ENCODE results near the gene ZNF787. TPM values are rescaled to one million over a fixed set of nuclear protein-coding genes. Genes with fewer than 3 reads are reported as not detected.
A peak's percentile ranks its signal among the peaks of the same experiment; 100 is the strongest.
"Not testable (repeated sequence)": the region's sequence is repeated elsewhere in the genome, so short reads cannot be mapped to it uniquely, and the experiment has no call there.

The ZNF787 gene
- total RNA-seq = 33.9 TPM
- long read RNA-seq, transcript ZNF787-203 (3 exons, 1,925 nt) = major isoform, 75 of 94 reads
- long read RNA-seq, transcript ZNF787-201 (2 exons, 386 nt) = minor isoform, 5 of 94 reads
- long read RNA-seq, partial matches to known transcripts = 0 of 94 reads
- long read RNA-seq, other reads (novel, unspliced or antisense) = 14 of 94 reads

DNA sequence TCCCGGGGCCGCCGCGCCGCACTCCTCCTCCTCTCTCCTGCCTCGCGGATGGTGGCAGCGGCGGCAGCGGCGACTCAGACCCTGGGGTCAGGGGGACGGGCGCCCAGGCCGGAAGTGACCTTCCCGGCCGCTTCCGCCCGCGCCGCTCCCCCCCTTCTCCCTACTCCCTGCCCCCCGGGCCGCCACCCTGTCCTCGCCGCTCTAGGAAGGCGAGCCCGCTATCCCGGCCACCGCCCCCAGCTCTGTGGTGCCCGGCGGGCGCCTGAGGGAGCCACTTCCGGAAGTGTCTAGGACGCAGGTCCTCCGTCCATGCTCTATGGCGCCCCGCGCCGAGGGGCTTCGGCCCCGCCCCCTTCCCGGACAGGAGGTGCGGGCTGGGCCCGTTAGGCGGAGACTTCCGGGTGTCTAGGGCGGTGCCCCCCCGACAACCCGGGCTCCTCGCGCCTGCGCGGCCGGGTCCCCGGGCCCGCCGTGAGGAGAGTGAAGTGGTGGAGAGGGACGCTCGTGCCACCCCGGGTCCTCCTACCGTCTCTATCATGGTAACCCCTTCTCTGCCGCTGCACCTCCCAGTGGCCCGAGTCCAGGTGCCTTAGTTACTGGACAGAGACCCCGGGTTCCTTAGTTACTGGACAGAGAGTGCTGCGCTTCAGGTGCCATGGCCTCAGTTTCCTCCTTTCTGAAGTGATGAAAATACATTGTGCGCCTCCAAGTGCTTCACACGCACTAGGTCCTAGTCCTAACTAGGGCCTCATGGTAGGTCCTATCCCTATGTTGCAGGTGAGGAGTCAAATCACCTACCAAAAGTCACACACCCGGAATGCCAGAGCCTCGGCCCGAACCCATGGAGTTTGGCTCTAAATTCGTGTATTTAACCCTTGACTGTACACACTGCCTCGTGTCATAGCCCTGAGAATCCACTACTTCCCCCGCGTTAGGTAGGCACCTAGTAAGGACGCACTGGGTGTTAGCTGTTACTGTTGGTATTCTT, at the start of gene ZNF787:
Gene ZNF787 (minus strand): TSS at position 116 of the 988 bp plus-strand sequence. CDS start 18,078 bp downstream, outside the sequence.
- peak; percentile 99 for DNase-seq
- ATAC-seq (ENCODE audit: poor library complexity) = peak; percentile 94
- intact Hi-C loops (cut with DNase I) = loop anchor here (2.0 kb wide), 1 partner anchor 19 kb away; the partner anchor contains the start of gene ZNF444

GRCh38 chr19:56170261-56170660, 49.2 kb upstream of the ZNF787 start:
- no peak for ATAC-seq (ENCODE audit: poor library complexity)
- DNase-seq = no peak
- intact Hi-C loops (cut with DNase I) = loop anchor here (5.0 kb wide), 1 partner anchor 93 kb away; no protein-coding TSS in a partner anchor

DNA sequence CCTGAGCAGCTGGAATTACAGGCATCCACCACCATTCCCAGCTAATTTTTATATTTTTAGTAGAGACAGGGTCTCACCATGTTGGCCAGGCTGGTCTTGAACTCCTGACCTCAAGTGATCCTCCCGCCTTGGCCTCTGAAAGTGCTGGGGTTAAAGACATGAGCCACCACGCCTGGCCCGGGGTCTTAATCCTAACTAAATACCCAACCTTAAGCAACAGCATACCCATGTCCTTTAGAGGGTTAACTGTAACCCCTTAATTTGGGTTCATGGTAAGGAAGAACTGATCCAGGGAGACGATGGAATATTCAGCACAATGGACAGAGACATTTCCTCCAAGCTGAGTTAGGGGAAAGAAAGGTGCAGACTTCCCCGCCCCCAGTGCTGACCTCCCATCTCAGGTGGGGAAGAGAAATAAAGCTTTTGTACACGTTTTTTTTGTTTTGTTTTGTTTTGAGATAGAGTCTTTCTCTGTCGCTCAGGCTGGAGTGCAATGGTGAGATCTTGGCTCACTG, 46.0 kb upstream of the ZNF787 start:
- intact Hi-C loops (cut with DNase I) = no loop called here
- no peak for DNase-seq
- ATAC-seq (ENCODE audit: poor library complexity) = no peak

- intact Hi-C loops (cut with DNase I) = no loop called here
- ATAC-seq (ENCODE audit: poor library complexity) = no peak
- no peak for DNase-seq
Observed at GRCh38 chr19:56163097-56163496, 42.0 kb upstream of the ZNF787 start.

GRCh38 chr19:56162258-56162657, 41.2 kb upstream of the ZNF787 start:
- DNase-seq = no peak
- intact Hi-C loops (cut with DNase I) = no loop called here
- ATAC-seq (ENCODE audit: poor library complexity) = no peak

DNA sequence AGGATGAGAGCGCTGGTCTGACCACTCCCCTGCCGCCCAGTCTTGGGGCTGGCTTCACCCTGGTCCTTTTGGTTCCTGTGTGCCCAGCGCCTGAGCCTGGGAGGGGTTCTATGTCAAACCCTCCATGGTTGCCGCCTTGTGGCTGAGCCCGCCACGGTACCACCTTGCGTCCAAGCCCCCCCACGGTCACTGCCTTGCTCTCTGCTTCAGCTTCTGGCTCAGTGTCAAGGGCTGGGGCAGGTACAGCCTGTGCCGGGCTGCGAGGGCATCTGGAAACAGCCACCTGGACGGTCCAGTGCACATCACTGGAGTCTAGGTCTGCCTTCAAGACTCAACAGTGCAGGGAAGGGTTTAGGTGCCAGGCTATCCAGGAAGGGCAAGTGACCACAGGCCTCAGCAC, 40.4 kb upstream of the ZNF787 start:
- ATAC-seq (ENCODE audit: poor library complexity) = no peak
- intact Hi-C loops (cut with DNase I) = no loop called here
- DNase-seq = no peak

DNA sequence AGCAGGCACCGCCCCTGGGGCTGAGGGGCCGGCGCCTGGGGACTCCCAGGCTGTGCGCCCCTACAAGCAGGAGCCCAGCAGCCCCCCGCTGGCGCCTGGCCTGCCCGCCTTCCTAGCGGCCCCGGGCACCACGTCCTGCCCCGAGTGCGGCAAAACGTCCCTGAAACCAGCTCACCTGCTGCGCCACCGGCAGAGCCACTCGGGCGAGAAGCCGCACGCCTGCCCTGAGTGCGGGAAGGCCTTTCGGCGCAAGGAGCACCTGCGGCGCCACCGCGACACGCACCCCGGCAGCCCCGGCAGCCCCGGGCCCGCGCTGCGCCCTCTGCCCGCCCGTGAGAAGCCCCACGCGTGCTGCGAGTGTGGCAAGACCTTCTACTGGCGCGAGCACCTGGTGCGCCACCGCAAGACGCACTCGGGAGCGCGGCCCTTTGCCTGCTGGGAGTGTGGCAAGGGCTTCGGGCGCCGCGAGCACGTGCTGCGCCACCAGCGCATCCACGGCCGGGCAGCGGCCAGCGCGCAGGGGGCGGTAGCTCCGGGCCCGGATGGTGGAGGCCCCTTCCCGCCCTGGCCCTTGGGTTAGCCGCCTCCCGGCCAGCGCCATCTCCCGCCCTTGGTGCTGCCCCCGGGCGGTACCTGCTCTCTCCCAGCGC, 38.7 kb upstream of the ZNF787 start:
- intact Hi-C loops (cut with DNase I) = no loop called here
- no peak for DNase-seq
- no peak for ATAC-seq (ENCODE audit: poor library complexity)

- intact Hi-C loops (cut with DNase I) = no loop called here
Observed at GRCh38 chr19:56159009-56159559, 38.0 kb upstream of the ZNF787 start.

DNA sequence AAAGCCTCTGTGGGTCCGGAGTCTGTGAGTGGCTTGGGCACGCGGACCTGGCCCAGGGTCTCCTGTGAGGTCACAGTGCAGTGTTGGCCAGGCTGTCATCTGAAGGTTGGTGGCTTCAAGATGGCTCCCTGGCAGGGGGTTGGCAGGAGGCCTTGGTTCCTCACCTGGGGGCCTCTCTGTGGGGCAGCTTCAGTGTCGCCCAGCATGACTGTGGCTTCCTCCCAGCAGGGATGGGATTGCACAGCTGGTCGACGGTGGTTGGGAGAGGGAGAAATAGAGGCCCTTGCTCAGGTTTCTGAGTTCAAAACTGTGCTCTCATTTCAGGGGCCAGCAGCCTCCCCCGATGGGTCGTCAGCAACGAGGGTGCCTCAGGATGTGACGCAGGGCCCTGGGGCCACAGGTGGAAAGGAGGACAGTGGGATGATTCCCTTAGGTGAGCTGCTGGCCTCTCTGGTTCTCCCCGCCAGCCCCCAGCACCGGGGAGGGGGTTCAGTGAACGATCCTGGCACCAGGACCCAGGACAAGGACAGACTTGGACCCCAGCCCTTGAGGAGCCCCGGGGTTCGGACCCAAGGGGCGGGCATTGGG, 37.2 kb upstream of the ZNF787 start:
- DNase-seq (no peak), ATAC-seq (ENCODE audit: poor library complexity) (no peak)
- intact Hi-C loops (cut with DNase I) = no loop called here

More at GRCh38 chr19:56159009-56159559, 38.0 kb upstream of the ZNF787 start:
- DNase-seq = no peak
- ATAC-seq (ENCODE audit: poor library complexity) = no peak

DNA sequence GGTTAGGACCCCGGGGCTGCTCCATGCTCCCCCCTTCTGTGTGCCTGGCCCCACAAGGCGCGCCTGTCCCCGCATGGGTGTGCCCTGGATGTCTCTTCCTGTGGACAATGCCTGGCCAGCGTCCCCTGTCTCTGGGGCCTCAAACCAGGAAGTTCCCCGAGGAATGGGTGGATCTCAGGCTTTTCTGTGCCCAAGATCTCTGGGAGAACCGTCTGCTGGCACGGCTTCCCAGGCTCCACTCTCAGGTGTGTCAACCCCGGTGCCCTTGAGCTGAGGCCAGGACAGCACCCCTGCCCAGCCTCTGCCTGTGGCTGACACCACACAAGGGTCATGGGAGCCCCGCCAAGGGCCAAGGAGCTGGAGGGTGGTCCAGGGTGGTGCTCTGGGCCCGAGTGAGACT, 35.7 kb upstream of the ZNF787 start:
- ATAC-seq (ENCODE audit: poor library complexity) (peak; percentile 34), DNase-seq (no peak)
- intact Hi-C loops (cut with DNase I) = no loop called here

DNA sequence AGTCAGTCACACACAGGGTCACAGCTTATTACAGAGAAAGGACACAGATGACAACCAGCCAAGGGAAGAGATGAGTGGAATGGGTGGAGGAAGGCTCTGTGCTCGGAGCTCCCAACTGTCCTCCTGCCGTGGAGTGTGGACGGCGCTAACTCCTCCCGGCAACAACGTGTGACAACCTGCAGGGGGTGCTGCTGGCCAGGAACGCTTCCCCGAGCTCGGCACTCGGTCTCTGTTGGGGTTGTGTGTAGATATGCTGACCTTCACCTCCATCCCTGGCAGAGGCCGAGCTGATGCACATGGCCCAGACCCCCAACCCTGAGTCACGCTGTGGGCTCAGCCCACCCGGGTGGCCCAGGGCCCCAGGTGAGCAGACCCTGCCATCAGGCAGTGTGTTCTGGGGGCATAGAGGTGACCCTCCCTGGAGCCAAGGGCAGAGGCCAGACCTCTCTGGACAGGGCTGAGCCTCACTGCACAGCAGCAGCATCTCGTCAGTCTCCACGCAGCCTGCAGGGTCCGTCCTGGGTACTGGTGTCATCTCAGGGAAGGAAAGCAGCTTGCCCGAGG, 34.1 kb upstream of the ZNF787 start:
- DNase-seq (no peak), ATAC-seq (ENCODE audit: poor library complexity) (peak; percentile 26)
- intact Hi-C loops (cut with DNase I) = no loop called here

DNA sequence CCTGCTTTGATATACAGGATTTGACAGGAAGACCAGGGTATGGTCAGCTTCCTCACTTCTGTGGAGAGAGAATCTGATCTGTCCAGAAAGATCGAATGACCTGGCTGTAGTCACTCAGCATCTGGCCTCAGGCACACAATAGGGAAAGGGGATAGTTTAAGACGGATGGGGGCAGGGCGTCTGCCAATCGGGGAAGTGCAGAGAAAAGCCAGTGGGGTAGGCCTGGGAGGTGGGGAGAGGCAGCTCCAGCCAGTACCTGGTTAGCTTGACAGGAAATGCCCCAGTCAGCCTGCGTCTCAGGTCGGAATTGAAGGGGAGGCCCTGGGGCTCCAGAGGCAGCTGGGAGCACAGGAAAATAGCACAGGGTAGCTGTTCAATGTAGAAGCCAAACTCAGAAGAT, 32.4 kb upstream of the ZNF787 start:
- ATAC-seq (ENCODE audit: poor library complexity) (no peak), DNase-seq (no peak)
- intact Hi-C loops (cut with DNase I) = loop anchor here (5.0 kb wide), 1 partner anchor 56 kb away; no protein-coding TSS in a partner anchor

GRCh38 chr19:56152644-56153043, 31.5 kb upstream of the ZNF787 start:
- no peak for ATAC-seq (ENCODE audit: poor library complexity)
- no peak for DNase-seq
- intact Hi-C loops (cut with DNase I) = loop anchor here (5.0 kb wide), 1 partner anchor 55 kb away; no protein-coding TSS in a partner anchor

- intact Hi-C loops (cut with DNase I) = loop anchor here (5.0 kb wide), 1 partner anchor 53 kb away; no protein-coding TSS in a partner anchor
- ATAC-seq (ENCODE audit: poor library complexity) = peak; percentile 58
- no peak for DNase-seq
Observed at GRCh38 chr19:56150358-56150757, 29.3 kb upstream of the ZNF787 start.

DNA sequence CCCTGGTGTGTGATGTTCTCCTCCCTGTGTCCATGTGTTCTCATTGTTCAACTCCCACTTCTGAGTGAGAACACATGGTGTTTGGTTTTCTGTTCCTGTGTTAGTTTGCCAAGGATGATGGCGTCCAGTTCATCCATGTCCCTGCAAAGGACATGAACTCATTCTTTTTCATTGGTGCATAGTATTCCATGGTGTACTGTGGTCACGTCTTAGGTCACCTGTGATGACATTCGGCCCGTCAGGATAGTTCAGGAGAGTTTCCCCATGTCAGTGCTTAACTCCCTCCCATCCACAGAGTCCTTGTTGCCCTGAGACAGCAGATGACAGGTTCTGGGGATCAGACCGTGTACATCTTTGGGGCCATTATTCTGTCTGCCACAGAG, 28.6 kb upstream of the ZNF787 start:
- ATAC-seq (ENCODE audit: poor library complexity) = no peak
- intact Hi-C loops (cut with DNase I) = loop anchor here (5.0 kb wide), 1 partner anchor 52 kb away; no protein-coding TSS in a partner anchor
- no peak for DNase-seq

- DNase-seq; intact Hi-C loops (cut with DNase I): not testable (repeated sequence)
Observed at GRCh38 chr19:56148955-56149655, 28.0 kb upstream of the ZNF787 start.

DNA sequence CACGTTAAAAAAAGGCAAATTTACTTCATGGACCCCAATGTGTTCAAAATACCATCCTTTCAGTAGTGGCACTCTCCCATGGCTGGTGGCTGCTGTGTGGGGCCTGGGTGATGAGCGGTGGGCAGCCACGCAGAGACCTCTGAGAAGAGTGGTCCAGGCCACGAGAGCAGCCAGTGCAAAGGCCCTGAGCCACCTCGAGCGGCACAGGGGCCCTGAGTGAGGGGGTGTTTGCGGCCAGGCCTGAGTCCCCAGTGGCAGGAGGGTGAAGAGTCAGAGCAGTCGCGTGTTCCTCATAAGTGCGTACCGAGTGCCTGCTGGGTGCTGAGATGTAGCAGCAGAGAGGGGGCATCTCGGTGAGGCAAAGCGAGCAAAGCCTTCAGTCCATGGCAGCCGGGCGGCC, 27.0 kb upstream of the ZNF787 start:
- DNase-seq = no peak
- intact Hi-C loops (cut with DNase I) = no loop called here
- ATAC-seq (ENCODE audit: poor library complexity) = no peak

More at GRCh38 chr19:56148955-56149655, 28.0 kb upstream of the ZNF787 start:
- ATAC-seq (ENCODE audit: poor library complexity) = not testable (repeated sequence)
